Naive B cell (primary cell): ENCODE measurements around the gene CYB5B. TPM values are rescaled to one million over a fixed set of nuclear protein-coding genes. Genes with fewer than 3 reads are reported as not detected.

Source experiments
- ATAC-seq, 2 donors: fragments of 150-1000 bp; cut with Tn5 transposase; 2 replicates each; pipeline ENCODE4 v1.10.0; 2021; ENCODE audit warnings: low read depth in 2 of 2, mild to moderate bottlenecking in 2 of 2, moderate library complexity in 2 of 2
- DNase-seq: peaks from one replicate; pipeline ENCODE4 v3.0.0; 2022
- H3K27ac Mint-ChIP-seq, 6 donors: one replicate each; pipeline ENCODE4 v1.8.0; 2020 to 2022; ENCODE audit warnings: mild to moderate bottlenecking in 6 of 6, mixed read lengths in 6 of 6, moderate library complexity in 5 of 6, inconsistent platforms in 2 of 6
- H3K27me3 Mint-ChIP-seq, 3 donors: one replicate each; pipeline ENCODE4 v1.8.0; 2021 to 2022; ENCODE audit warnings: mixed read lengths in 3 of 3, mild to moderate bottlenecking in 1 of 3
- H3K36me3 Mint-ChIP-seq, 2 donors: one replicate each; pipeline ENCODE4 v1.8.0; 2020 to 2022; ENCODE audit warnings: mixed read lengths in 2 of 2, inconsistent platforms in 1 of 2, mild to moderate bottlenecking in 1 of 2
- H3K4me1 Mint-ChIP-seq, 3 donors: one replicate each; pipeline ENCODE4 v1.8.0; 2020 to 2022; ENCODE audit warnings: mixed read lengths in 3 of 3, inconsistent platforms in 1 of 3, mild to moderate bottlenecking in 1 of 3, moderate library complexity in 1 of 3
- H3K4me3 Mint-ChIP-seq, 8 donors: one replicate each; pipeline ENCODE4 v1.8.0; 2020 to 2022; ENCODE audit warnings: mild to moderate bottlenecking in 8 of 8, mixed read lengths in 8 of 8, moderate library complexity in 8 of 8, inconsistent platforms in 2 of 8
- H3K9me3 Mint-ChIP-seq, 7 donors: one replicate each; pipeline ENCODE4 v1.8.0; 2020 to 2022; ENCODE audit warnings: mixed read lengths in 7 of 7, mild to moderate bottlenecking in 5 of 7, inconsistent platforms in 2 of 7, moderate library complexity in 1 of 7
- polyA plus RNA-seq, 6 donors: library from polyadenylated mRNA; unstranded; fragments of 300-500 nt; fragmentation: Illumina TruSeq; gene quantifications; one replicate each; pipeline ENCODE4 v1.2.3, GENCODE V29; 2021; ENCODE audit warnings: low read depth in 6 of 6

CYB5B gene
- polyA plus RNA-seq, 6 donors from 2014 or later = 68.3 to 107 (median 103) TPM

- no peaks in the 10 kb centered on the region for H3K36me3 Mint-ChIP-seq
- DNase-seq (no peak), ATAC-seq (no peak)
- peaks cover 8 to 17% (median 10%) of the 10 kb centered on the region in 3 donors for H3K4me1 Mint-ChIP-seq
- peak overlapping the region in 2 of 6 donors; percentile 17 to 37 for H3K27ac Mint-ChIP-seq
- no peaks in the 10 kb centered on the region for H3K9me3 Mint-ChIP-seq
- no peaks in the 10 kb centered on the region for H3K27me3 Mint-ChIP-seq
- H3K4me3 Mint-ChIP-seq = no peak overlapping the region
Measured at GRCh38 chr16:69397821-69398521, 26.4 kb upstream of the CYB5B start.

GRCh38 chr16:69399361-69399760, 25.1 kb upstream of the CYB5B start:
- no peaks in the 10 kb centered on the region for H3K36me3 Mint-ChIP-seq
- ATAC-seq = no peak
- no peaks in the 10 kb centered on the region for H3K27me3 Mint-ChIP-seq
- H3K4me3 Mint-ChIP-seq = no peak overlapping the region
- no peaks in the 10 kb centered on the region for H3K9me3 Mint-ChIP-seq
- H3K27ac Mint-ChIP-seq = peak overlapping the region in 1 of 6 donors; percentile 64
- no peak for DNase-seq
- H3K4me1 Mint-ChIP-seq = peaks cover 8 to 17% (median 10%) of the 10 kb centered on the region in 3 donors

DNA sequence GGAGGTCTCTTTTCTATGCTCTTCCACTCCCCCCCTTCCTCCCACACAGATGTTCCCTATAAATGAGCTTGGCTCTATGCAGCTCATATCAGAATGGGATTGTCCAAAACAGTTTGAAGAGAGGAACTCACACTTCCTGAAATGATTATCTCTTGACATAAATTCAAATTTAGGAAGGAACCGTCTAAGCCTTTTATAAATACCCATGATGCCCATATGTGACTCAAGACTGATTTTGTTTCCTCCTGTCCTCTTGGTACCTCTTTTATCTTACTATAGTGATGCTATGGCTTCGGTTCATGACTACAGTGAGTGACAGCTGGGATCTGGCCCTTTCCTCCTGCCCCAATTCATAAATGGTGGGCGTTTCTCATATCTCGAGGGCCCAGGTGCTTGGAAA, 22.0 kb upstream of the CYB5B start:
- Mint-ChIP-seq H3K4me1 (peaks cover 5 to 12% (median 6%) of the 10 kb centered on the region in 3 donors), H3K27ac (peak overlapping the region in 4 of 6 donors; percentile 1 to 40 (median 24)), H3K4me3 (no peak overlapping the region), H3K36me3 (no peaks in the 10 kb centered on the region), H3K9me3 (no peaks in the 10 kb centered on the region), H3K27me3 (no peaks in the 10 kb centered on the region)
- DNase-seq (no peak), ATAC-seq (peak; percentile 32 to 55)

GRCh38 chr16:69404275-69404805, 20.1 kb upstream of the CYB5B start:
- Mint-ChIP-seq H3K4me1 (peaks cover 5 to 12% (median 6%) of the 10 kb centered on the region in 3 donors), H3K9me3 (no peaks in the 10 kb centered on the region), H3K27me3 (no peaks in the 10 kb centered on the region), H3K36me3 (no peaks in the 10 kb centered on the region), H3K4me3 (no peak overlapping the region), H3K27ac (peak overlapping the region in 1 of 6 donors; percentile 1)
- no peak for DNase-seq
- no peak for ATAC-seq

DNA sequence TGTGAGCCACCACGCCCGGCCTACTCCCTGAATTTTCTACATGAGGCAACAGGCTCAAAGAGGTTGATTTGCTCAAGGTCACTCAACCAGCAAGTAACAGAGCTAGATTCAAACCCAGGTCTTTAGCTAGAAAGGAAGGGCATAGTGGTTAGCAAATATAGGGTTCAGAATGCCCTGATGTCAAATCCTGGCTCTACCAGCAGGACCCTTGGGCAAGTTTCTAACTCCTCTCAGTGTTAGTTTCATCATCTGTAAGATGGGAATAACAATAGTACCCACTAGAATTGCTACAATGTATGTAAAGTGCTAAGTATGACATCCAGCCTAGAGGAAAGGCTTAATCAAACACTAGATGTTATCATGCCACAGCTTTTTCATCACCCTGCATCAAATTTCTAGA, 19.1 kb upstream of the CYB5B start:
- Mint-ChIP-seq H3K4me3 (no peak overlapping the region), H3K27me3 (no peaks in the 10 kb centered on the region), H3K36me3 (no peaks in the 10 kb centered on the region), H3K27ac (no peak overlapping the region), H3K4me1 (peaks cover 5 to 12% (median 6%) of the 10 kb centered on the region in 3 donors), H3K9me3 (no peaks in the 10 kb centered on the region)
- ATAC-seq (no peak), DNase-seq (no peak)

GRCh38 chr16:69405757-69406156, 18.7 kb upstream of the CYB5B start:
- Mint-ChIP-seq H3K27ac (no peak overlapping the region), H3K9me3 (no peaks in the 10 kb centered on the region), H3K27me3 (no peaks in the 10 kb centered on the region), H3K36me3 (no peaks in the 10 kb centered on the region), H3K4me3 (no peak overlapping the region), H3K4me1 (peaks cover 5 to 12% (median 6%) of the 10 kb centered on the region in 3 donors)
- ATAC-seq = no peak
- DNase-seq = no peak

DNA sequence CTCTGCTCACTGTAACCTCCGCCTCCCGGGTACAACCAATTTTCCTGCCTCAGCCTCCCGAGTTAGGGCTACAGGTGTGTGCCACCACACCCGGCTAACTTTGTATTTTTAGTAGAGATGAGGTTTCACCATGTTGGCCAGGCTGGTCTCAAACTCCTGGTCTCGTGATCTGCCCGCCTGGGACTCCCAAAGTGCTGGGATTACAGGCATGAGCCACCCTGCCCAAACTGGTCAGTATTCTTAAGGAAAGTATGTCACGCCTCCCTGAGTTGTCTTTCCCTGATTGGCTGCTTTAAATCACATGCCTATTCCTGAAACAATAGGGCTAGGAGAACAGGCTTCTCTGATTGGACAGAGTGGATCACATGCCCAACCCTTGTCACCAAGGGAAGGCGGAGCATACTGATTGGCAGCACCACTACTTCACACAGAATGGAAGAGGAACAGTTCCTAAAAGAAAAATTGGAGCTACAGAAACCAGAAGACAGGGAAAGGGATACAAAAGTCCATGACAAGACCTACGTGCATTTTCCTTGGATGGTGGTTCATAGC, 17.6 kb upstream of the CYB5B start:
- H3K4me3 Mint-ChIP-seq = no peak overlapping the region
- H3K27ac Mint-ChIP-seq = no peak overlapping the region
- ATAC-seq = no peak
- no peak for DNase-seq
- no peaks in the 10 kb centered on the region for H3K9me3 Mint-ChIP-seq
- no peaks in the 10 kb centered on the region for H3K27me3 Mint-ChIP-seq
- H3K4me1 Mint-ChIP-seq = peaks cover 5 to 10% (median 6%) of the 10 kb centered on the region in 3 donors
- H3K36me3 Mint-ChIP-seq = no peaks in the 10 kb centered on the region

- Mint-ChIP-seq H3K27ac (no peak overlapping the region), H3K4me3 (no peak overlapping the region), H3K36me3 (no peaks in the 10 kb centered on the region), H3K9me3 (no peaks in the 10 kb centered on the region), H3K4me1 (peaks cover 0 to under 1% (median 0%) of the 10 kb centered on the region in 3 donors), H3K27me3 (no peaks in the 10 kb centered on the region)
- DNase-seq (no peak), ATAC-seq (no peak)
Measured at GRCh38 chr16:69407702-69408323, 16.6 kb upstream of the CYB5B start.

- Mint-ChIP-seq H3K9me3 (no peaks in the 10 kb centered on the region), H3K27me3 (no peaks in the 10 kb centered on the region), H3K4me1 (no peaks in the 10 kb centered on the region), H3K4me3 (no peak overlapping the region), H3K27ac (no peak overlapping the region), H3K36me3 (no peaks in the 10 kb centered on the region)
- ATAC-seq (no peak), DNase-seq (no peak)
Measured at GRCh38 chr16:69408475-69408874, 15.9 kb upstream of the CYB5B start.

DNA sequence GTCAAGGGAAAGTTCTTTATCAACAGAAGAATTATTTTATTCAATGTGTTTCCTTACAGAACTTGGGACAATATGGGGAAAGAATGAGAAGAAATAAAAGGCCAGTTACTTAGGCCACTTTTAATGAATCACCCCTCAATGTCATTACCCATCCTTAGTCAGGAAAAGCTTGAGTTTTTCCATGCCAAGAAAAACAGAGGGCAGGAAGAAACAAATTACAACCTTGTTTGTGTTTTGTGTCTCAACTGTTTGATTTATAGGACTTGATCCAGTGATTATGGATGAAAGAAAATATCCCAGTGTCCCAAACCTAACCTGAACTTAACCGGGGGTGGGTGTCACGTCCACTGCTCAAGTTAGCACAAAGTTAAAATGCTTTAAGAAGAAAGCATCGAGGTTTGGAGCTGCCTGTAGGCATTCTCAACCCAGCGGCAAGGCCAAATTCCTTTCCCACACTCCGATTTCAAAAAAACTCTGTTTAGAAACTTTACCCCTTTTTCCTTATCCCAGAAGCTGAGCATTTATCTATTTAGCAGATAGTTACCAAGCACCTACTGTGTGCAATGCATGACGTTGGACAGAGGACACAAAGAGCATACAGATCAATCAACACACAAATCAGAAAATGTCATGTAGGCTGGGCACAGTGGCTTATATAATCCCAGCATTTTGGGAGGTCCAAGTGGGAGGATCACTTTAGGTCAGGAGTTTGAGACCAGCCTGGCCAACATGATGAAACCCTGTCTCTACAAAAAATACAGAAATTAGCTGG, 14.0 kb upstream of the CYB5B start:
- Mint-ChIP-seq H3K9me3 (no peaks in the 10 kb centered on the region), H3K27me3 (no peaks in the 10 kb centered on the region), H3K4me3 (no peak overlapping the region), H3K36me3 (no peaks in the 10 kb centered on the region), H3K27ac (no peak overlapping the region), H3K4me1 (no peaks in the 10 kb centered on the region)
- DNase-seq = no peak
- ATAC-seq = no peak

GRCh38 chr16:69411064-69411985, 13.1 kb upstream of the CYB5B start:
- H3K4me3 Mint-ChIP-seq = no peak overlapping the region
- no peaks in the 10 kb centered on the region for H3K36me3 Mint-ChIP-seq
- no peaks in the 10 kb centered on the region for H3K27me3 Mint-ChIP-seq
- ATAC-seq (no peak), DNase-seq (no peak)
- peak overlapping the region in 1 of 6 donors; percentile 69 for H3K27ac Mint-ChIP-seq
- H3K4me1 Mint-ChIP-seq = no peaks in the 10 kb centered on the region
- no peaks in the 10 kb centered on the region for H3K9me3 Mint-ChIP-seq

DNA sequence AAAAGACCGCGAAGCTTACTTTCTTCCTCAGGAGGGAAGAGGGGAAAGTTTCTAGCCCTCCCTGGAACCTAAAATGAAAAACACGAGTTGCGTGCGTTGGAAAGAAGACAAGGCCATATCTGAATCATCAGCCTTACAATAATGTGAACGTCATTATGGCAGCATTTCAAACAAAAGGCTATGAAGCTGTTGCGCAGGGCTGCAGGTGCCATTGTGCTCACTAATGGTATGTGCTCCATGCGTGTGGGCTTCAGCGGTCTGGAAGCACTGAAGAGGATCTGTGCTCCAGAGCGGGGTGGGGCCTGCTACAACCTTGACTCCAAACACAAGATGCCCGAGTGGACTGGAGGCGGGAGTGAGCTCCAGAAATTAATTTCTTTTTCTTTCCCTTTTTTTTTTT, 12.1 kb upstream of the CYB5B start:
- H3K4me3 Mint-ChIP-seq = no peak overlapping the region
- no peaks in the 10 kb centered on the region for H3K4me1 Mint-ChIP-seq
- no peak overlapping the region for H3K27ac Mint-ChIP-seq
- no peaks in the 10 kb centered on the region for H3K36me3 Mint-ChIP-seq
- no peak for DNase-seq
- no peak for ATAC-seq
- H3K9me3 Mint-ChIP-seq = no peaks in the 10 kb centered on the region
- H3K27me3 Mint-ChIP-seq = no peaks in the 10 kb centered on the region
